Hematopoietic multipotent progenitor cell treated with erythropoietin and hydrocortisone succinate and interleukin-3 and kit ligand, for 17 days (in vitro differentiated cells): ENCODE data around the gene SCGB1A1.
"Not testable (repeated sequence)": the region's sequence is repeated elsewhere in the genome, so short reads cannot be mapped to it uniquely, and the experiment has no call there.

ENCODE experiments used
- DNase-seq: peaks from one replicate; pipeline ENCODE4 v3.0.0-alpha.2; 2015; ENCODE audit warnings: low spot score

Gene SCGB1A1

GRCh38 chr11:62449912-62450311 is 31.1 kb downstream of the SCGB1A1 start:
- not testable (repeated sequence) for DNase-seq

- DNase-seq: no peak
Observed at GRCh38 chr11:62450543-62451240, 31.9 kb downstream of the SCGB1A1 start.

DNA sequence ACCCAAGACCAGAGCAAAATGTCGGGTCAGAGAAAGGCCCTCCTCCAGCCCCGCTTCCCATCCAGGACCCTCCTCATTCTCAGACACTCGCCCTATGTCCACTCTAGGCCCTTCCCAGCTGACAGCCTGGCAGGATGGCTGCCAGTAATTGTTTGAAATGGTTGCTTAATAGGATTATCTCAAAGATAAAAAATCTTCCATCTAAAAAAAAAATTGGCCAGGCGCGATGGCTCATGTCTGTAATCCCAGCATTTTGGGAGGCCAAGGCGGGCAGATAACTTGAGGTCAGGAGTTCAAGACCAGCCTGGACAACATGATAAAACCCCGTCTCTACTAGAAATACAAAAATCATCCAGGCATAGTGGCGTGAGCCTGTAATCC is 32.4 kb downstream of the SCGB1A1 start:
- DNase-seq: no peak

GRCh38 chr11:62452261-62452660 is 33.4 kb downstream of the SCGB1A1 start:
- no peak for DNase-seq

DNA sequence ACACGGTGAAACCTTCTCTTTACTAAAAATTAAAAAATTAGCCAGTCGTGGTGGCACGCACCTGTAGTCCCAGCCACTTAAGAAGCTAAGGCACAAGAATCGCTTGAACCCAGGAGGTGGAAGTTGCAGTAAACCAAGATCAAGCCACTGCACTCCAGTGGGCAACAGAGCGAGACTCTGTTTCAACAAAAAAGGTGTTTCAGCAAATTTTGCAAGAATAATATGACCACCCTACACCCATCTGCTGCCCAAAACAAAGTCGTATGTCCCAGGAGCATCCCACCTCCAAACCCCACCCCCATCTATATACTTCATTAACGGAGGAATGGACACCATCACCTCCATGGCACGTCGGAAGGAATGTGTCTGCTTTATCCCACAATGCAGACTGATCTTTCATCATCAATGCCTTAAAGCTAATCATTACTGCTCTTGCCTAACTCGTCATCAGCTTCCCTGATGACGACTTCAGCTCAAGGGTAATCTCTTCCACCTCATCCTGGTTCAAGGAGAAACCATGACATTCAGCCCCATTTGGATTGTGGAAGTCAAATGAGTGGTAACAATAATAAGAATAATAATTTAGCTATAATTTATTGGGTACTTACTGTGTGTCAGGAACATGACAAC is 34.1 kb downstream of the SCGB1A1 start:
- no peak for DNase-seq

DNA sequence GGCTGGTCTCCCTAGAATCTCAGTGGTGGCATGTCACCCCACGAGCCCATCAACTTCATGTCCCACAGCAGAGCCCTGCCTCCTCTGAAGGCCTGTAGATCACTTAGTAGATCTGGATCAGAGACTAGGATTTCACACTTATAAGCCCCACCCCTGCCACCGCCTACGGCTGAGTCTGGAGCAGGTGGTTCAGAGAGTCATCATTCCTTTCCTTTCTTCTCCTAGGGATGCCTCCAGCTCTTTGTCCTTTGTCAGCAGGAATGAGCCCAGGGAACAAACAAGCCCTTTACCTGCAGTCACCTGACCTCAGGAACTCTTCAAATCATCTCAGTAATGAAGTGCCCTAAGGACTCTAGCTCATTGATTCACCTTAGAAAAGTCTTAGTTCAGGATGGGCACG is 37.8 kb downstream of the SCGB1A1 start:
- no peak for DNase-seq

DNA sequence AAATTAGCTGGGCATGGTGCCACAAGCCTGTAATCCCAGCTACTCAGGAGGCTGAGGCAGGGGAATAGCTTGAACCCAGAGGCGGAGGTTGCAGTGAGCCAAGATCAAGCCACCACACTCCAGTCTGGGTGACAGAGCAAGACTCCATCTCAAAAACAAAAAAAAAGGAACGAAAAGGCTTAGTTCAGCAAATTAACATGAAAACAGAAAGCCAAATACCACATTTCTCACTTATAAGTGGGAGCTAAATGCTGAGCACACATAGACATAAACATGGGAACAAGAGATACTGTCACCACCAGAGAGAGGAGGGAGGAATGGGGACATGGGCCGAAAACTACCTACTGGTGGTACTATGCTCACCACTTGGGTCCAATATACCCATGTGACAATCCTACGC is 38.6 kb downstream of the SCGB1A1 start:
- DNase-seq: no peak

DNA sequence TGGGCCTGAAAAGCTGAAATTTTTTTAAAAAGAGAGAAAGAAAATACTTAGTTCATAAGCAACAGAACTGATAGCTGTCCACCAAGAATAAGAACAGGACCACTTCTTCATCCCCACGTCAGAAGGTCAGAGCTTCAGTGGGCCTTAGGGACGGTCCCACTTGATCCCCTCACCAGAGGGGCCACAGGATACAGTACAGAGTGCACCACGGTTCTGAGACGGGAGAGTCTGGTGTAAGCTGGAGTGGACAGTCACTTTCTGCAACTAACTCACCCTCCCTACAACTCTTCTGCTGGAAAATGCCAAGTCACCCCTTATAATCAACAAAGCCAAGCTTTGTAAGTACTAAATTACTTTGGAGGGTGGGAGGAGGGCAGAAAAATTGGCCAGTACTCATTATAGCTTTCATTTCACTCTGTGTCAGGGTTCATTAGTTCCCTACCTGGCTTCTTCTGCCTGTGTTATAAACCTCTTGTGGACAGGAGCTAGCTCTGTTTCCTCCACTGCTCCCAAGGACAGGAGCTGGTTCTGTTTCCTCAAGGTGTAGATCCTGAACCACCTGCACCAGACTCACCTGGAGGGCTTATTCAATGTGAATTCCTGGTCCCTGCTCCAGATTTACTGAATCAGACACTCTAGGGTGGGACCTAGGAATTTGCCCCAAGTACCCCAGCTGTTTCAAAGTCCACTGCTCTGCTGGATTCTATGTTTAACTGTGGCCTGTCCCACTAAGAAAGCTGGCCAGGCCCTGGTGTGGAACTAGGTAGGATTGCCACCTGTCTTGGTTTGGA is 39.6 kb downstream of the SCGB1A1 start:
- peak; percentile 37 for DNase-seq

DNA sequence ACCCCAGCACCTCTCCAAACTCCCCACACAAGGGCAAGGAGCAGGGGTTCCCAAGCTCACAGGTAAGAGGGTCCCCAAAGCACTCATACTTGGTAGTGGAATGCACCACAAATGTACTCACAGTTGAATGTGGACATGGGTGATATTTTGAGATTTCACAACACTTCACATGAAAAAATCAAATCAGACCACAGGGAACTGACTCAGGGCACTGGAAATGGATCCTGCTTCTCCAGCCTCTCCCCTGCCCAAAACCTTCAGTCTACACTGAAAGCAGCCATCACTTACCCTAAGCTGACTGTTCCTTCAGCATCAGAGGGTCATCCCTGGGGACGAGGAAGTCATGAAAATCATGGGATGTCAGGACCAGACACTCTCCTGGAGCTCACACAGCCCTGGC is 40.2 kb downstream of the SCGB1A1 start:
- DNase-seq: no peak

- peak; percentile 74 for DNase-seq
Observed at GRCh38 chr11:62461740-62462507, 43.1 kb downstream of the SCGB1A1 start.

DNA sequence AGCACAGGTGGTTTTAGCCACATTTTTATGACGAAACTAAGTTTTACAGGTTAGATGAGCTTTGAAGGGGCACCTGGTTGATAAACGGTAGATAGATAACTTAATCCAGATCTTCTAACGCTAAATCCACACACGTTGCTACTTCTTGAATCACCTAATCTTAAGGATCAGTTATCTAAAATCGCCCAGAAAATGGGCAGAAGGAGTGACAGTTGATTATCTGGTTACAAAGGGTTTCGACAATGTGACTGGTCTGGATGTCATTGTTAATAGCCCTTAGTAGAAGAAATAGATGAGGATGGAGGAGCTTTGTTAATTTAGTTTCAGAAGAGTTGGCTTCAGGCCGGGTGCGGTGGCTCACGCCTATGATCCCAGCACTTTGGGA is 43.7 kb downstream of the SCGB1A1 start:
- no peak for DNase-seq

DNA sequence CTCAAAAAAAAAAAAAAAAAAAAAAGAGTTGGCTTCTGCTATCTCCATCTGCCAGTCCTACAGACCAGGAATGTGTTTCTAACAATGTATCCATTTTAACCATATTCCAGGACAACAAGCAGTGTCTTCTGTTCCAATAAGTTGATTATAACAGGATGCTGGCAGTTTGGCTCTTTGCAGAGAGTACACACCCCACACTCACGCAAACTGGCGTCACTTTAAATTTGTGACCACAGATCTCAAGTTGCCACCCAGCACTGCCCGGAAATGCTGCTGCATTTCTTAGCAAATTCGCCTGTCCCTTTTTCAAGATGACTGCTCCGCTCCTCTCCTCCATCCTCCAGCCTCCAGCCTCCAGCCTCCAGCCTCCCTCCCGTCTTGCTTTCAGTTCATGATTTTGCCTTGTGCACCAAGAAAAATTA is 44.3 kb downstream of the SCGB1A1 start:
- no peak for DNase-seq

DNA sequence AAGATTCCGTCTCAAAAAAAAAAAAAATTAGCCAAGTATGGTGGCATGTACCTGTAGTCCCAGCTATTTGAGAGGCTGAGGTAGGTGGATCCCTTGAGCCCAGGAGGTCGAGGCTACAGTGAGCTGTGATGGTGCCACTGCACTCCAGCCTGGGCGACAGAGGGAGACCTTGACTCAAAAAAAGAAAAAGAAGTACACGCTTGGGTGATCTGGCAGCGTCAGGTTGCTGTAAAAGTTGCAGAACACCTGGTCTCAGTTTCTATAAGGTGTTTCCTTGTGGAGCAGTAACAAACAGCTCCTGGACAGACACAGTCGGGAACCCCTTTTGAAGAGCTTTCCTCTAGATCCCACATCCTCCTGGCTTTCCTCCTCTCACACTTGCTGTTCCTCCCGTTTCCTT is 45.8 kb downstream of the SCGB1A1 start:
- DNase-seq: no peak

GRCh38 chr11:62466444-62466843 is 47.6 kb downstream of the SCGB1A1 start:
- no peak for DNase-seq

DNA sequence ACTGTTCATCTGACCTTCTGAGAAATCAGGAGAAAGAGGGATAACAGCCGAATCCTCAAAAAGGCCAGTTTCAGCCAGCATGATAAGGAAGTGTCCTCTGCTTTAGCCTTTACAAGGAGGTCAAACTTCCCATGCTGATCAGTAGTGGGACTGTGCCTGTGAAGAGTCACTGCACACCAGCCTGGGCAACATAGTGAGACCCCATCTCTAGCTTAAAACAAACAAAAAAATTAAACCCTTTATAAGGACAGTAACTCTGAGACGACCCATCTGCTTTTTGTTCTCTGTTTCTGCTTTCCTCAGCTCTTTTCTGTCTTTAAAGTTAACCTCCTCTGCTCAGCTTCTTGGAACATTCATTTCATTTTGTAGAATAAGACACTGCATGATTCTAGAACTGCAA is 49.7 kb downstream of the SCGB1A1 start:
- no peak for DNase-seq

DNA sequence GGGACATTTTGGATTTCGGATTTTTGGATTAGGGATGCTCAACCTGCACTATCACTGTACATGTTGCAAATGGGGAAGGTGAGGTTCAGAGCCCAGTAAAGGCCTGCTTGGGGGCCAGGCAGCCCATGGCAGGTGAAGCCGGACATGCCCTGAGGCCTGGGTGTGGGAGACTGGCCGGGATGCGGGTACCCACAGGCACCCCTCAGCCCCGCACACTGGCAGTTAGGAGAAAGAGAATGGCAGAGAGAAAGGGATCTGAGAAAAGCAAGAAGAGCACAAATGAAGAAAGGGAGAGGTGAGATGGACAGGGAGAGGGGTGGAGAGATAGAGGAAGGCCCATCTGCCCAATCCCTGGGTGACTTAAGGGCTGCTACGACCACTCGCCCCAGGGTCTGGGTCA is 52.8 kb downstream of the SCGB1A1 start:
- DNase-seq: no peak

DNA sequence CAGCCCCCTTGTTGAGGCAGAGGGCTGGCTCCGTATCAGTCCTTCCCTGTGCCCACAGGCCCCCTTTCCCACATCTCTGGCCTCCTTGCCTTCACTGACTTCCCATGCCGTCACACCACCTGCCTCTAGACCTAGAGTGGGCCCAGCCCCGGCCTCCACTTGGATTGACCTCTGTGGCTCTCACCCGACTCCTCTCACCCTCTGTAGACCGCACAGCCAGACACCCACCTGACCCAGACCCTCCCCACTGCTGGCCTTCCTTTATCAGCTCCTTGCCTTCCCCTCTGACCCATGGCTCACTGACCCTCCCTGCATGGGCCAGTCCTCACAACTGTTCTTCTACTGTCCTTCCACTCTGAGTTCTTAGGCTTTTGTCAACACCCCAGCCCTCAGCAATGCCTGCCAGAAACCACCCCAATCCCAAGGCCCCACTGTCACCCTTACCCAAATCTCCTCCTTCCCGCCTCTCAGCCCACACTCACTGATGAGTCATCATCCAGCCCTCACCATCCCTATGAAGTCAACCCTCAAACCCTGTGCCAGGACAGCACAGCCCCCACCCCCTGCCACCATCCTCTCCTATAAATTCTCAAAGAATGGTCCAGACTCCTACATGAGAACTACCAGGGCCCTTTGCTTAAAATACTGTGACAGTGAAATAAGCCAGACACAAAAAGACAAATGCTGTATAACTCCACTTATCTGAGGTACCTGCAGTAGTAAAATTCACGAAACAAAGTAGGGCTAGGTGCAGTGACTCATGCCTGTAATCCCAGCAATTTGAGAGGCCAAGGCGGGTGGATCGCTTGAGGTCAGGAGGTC is 53.4 kb downstream of the SCGB1A1 start:
- no peak for DNase-seq
